ENCODE measurements around the gene SCUBE2. TPM values are rescaled to one million over a fixed set of nuclear protein-coding genes. Genes with fewer than 3 reads are reported as not detected.
"Not testable (repeated sequence)": the region's sequence is repeated elsewhere in the genome, so short reads cannot be mapped to it uniquely, and the experiment has no call there.

SCUBE2 gene
- total and polyA plus RNA-seq, 5 donors, result 0.18 to 3.6 (median 1.6) TPM

GRCh38 chr11:8980485-8980884 lies 110.9 kb downstream of the SCUBE2 start:
- WGBS, result 75% methylated on average over 3 of the region's 3 CpGs
- Histone ChIP-seq H3K4me3 (ENCODE audit: low read length) (no peak overlapping the region), H3K9me3 (ENCODE audit: control insufficient read depth, low read length) (no peaks in the 10 kb centered on the region), H3K27me3 (ENCODE audit: control insufficient read depth, insufficient read depth) (no peaks in the 10 kb centered on the region), H3K27ac (ENCODE audit: low read length) (no peak overlapping the region), H3K4me1 (ENCODE audit: control insufficient read depth, insufficient read depth, low read length) (no peaks in the 10 kb centered on the region)
- DNase-seq, result no peak
- no peak for ATAC-seq
- intact Hi-C loops (cut with DNase I), result no loop called here

- H3K4me1 ChIP-seq (ENCODE audit: control insufficient read depth, insufficient read depth, low read length); H3K27me3 ChIP-seq (ENCODE audit: control insufficient read depth, insufficient read depth); ATAC-seq; H3K27ac ChIP-seq (ENCODE audit: low read length); H3K9me3 ChIP-seq (ENCODE audit: control insufficient read depth, low read length); intact Hi-C loops (cut with DNase I); H3K4me3 ChIP-seq (ENCODE audit: low read length); DNase-seq: not testable (repeated sequence)
- 96% methylated on average over 5 of the region's 7 CpGs for WGBS
Observed at GRCh38 chr11:8979365-8979764, 112.0 kb downstream of the SCUBE2 start.

- intact Hi-C loops (cut with DNase I), result no loop called here
- Histone ChIP-seq H3K27ac (ENCODE audit: low read length) (no peak overlapping the region), H3K4me3 (ENCODE audit: low read length) (no peak overlapping the region), H3K27me3 (ENCODE audit: control insufficient read depth, insufficient read depth) (no peaks in the 10 kb centered on the region), H3K4me1 (ENCODE audit: control insufficient read depth, insufficient read depth, low read length) (no peaks in the 10 kb centered on the region), H3K9me3 (ENCODE audit: control insufficient read depth, low read length) (no peaks in the 10 kb centered on the region)
- DNase-seq, result no peak
- 72% methylated on average over 3 of the region's 3 CpGs for WGBS
- ATAC-seq, result no peak
Observed at GRCh38 chr11:8973121-8973520, 118.3 kb downstream of the SCUBE2 start.

- no peak overlapping the region for H3K4me3 ChIP-seq (ENCODE audit: low read length)
Observed at GRCh38 chr11:8971924-8972316, 119.5 kb downstream of the SCUBE2 start.

GRCh38 chr11:8971196-8971923 lies 120.0 kb downstream of the SCUBE2 start:
- no peak overlapping the region for H3K4me3 ChIP-seq (ENCODE audit: low read length)
- no peaks in the 10 kb centered on the region for H3K27me3 ChIP-seq (ENCODE audit: control insufficient read depth, insufficient read depth)
- H3K9me3 ChIP-seq (ENCODE audit: control insufficient read depth, low read length), result no peaks in the 10 kb centered on the region
- H3K27ac ChIP-seq (ENCODE audit: low read length), result no peak overlapping the region
- WGBS, result 84% methylated on average over 2 of the region's 2 CpGs
- ATAC-seq, result no peak
- intact Hi-C loops (cut with DNase I), result no loop called here
- H3K4me1 ChIP-seq (ENCODE audit: control insufficient read depth, insufficient read depth, low read length), result no peaks in the 10 kb centered on the region
- no peak for DNase-seq

More at GRCh38 chr11:8971924-8972316, 119.5 kb downstream of the SCUBE2 start:
- ATAC-seq (no peak), DNase-seq (no peak)
- no peaks in the 10 kb centered on the region for H3K27me3 ChIP-seq (ENCODE audit: control insufficient read depth, insufficient read depth)
- intact Hi-C loops (cut with DNase I), result no loop called here
- no peaks in the 10 kb centered on the region for H3K9me3 ChIP-seq (ENCODE audit: control insufficient read depth, low read length)
- no peaks in the 10 kb centered on the region for H3K4me1 ChIP-seq (ENCODE audit: control insufficient read depth, insufficient read depth, low read length)
- H3K27ac ChIP-seq (ENCODE audit: low read length), result no peak overlapping the region
- 76% methylated on average over 1 of the region's 1 CpG for WGBS

Small RNAs within 50 kb of the gene (microRNA-seq; reads per million reads assigned to microRNA genes)
- gene MIR5691, result 0 reads per million in 2 donors

Other genes with a start within 250 kb of the SCUBE2 start
- gene AKIP1, start 180.4 kb downstream of the SCUBE2 start, total RNA-seq, result 10 to 100 TPM; 24.4 to 30.3 (median 25.4) TPM
- gene AKIP1, start 180.4 kb downstream of the SCUBE2 start, polyA plus RNA-seq, result 28.7 TPM
- not detected for gene C11orf16, start 158.7 kb downstream of the SCUBE2 start, total RNA-seq
- gene C11orf16, start 158.7 kb downstream of the SCUBE2 start, polyA plus RNA-seq, result not detected
- not detected for gene ASCL3, start 148.6 kb downstream of the SCUBE2 start, total RNA-seq
- not detected for gene ASCL3, start 148.6 kb downstream of the SCUBE2 start, polyA plus RNA-seq
- 10 to 100 TPM; 37.2 to 44.7 (median 40.4) TPM for gene TMEM9B, start 127.2 kb downstream of the SCUBE2 start, total RNA-seq
- gene TMEM9B, start 127.2 kb downstream of the SCUBE2 start, polyA plus RNA-seq, result 56.8 TPM
- 1 to 10 TPM; 1.7 to 3.8 (median 2.3) TPM for gene NRIP3, start 87.6 kb downstream of the SCUBE2 start, total RNA-seq
- 1.00 TPM for gene NRIP3, start 87.6 kb downstream of the SCUBE2 start, polyA plus RNA-seq
- 100 to 1,000 TPM in 1 of 4 donors, 10 to 100 TPM in 3; 84.9 to 121 (median 93.3) TPM for gene DENND5A, start 173.8 kb upstream of the SCUBE2 start, total RNA-seq
- gene DENND5A, start 173.8 kb upstream of the SCUBE2 start, polyA plus RNA-seq, result 50.6 TPM
- 10 to 100 TPM; 20.4 to 25.3 (median 22.8) TPM for gene TMEM41B, start 223.0 kb upstream of the SCUBE2 start, total RNA-seq
- gene TMEM41B, start 223.0 kb upstream of the SCUBE2 start, polyA plus RNA-seq, result 15.6 TPM

Data from right cardiac atrium (tissue), 5 donors.